ENCODE measurements around the gene RNF121.

Gene RNF121

DNA sequence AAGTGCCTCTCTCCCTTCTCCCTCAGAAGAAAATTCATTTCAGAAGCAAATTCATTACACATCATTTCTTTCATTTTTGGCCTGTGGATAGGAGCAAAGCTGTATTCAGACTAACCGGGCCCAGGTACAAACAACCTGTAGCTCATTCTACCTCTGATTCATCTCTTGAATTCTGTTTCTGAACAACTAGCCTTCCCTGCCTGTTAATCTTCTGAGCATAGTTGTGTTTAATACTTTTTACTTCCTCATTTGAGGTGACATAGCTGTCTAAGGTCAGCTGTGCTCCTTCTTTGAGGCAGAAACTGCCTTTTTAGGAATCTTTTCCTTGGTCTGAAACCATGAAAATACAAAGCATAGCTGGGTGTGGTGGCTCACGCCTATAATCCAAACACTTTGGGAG, 57.3 kb downstream of the RNF121 start:
- DNase-seq = no peak

DNA sequence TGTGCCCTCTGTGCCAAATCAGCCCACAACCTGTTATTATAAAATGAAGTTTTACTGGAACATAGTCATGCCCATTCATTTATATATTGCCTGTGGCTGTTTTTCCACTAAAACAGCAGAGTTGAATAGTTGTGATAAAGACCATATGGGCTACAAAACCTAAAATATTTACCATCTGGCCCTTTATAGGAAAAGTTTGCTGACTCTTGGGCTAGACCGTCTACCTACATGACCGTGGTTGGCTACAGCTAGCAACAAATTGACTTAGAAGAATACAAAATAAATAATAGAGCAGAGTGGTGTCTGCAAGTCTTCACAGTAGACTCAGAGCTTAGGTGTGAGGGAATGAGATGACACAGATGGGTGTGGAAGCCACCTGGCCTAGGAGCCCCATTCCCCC, 58.7 kb downstream of the RNF121 start:
- DNase-seq = no peak

DNA sequence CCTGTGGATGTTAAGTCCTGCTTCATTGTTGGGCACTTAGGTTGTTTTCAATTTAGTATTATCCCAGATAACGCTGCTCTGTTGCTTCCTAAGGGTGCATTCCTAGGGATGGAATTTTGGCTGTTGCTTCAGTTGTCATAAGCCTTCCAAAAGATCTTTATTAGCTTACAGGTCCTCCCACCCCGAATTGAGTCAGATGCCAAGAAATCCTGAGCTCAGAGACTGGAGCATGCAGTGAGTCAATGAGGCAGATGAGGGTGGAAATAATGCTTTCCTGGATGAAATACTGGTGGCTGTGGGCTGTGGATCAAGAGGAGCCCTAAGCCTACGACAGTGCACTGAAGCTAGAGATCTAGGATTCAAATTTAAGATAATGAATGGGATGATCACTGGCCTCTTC, 59.2 kb downstream of the RNF121 start:
- no peak for DNase-seq

DNA sequence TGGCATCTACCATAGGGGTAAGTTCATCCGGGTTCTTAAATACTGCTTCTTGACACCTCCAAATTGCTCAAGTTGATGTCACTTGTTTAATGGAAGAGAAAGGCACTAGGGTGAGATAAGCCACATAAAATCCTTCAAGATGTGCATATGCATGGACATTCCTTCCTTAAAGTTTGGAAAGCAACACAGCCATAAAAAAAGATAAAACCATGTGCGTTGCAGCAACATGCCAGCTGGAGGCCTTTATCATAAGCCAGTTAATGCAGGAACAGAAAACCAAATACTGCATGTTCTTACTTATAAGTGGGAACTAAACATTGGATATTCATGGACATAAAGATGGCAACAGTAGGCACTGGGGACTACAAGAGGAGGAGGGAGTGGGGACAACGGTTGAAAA, 61.9 kb downstream of the RNF121 start:
- DNase-seq = no peak

DNA sequence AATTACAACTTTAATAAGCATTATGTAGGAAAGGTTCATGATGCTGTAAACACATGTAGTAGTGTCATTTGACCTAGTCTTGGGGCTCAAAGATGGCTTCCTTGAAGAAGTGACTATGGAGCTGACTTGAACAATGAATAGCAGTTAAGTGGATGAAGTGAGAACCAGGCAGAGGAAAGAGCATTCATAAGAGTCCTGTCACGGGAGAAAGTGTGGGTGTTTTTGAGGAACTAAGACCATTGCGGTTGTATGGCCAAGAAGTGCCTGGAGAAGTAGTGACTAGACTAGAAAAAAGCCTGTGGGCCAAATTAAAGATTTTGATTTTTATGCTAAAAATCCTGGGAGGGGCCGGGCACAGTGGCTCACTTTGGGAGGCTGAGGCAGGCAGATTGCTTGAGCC, 62.6 kb downstream of the RNF121 start:
- no peak for DNase-seq

DNA sequence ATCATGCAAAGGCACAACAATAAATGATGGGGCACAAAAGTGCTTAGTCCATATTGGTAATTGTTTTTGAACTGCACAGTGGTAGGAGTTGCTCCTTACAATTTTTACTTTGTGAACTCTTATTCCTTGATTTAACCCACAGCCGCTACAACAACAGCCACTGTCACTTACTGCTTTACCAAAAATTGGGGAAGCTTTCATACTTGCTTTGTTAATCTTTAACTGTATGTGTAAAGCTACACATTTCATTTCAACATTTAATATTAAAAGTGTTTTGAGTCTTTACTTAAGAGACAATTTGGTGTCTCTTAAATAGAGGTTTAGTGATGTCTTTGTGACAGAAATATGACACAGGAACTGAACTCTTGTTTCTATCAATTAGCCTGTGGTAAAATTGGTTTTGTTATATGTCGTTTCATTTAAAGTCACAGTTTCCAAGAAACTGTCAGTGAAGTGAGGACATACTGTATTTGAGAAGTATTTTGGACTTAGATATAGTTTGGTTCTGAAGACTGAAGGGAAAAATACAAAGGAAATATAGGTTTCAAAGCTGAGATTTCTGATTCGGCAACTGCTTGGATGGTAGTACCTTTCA, 63.4 kb downstream of the RNF121 start:
- DNase-seq = no peak

DNA sequence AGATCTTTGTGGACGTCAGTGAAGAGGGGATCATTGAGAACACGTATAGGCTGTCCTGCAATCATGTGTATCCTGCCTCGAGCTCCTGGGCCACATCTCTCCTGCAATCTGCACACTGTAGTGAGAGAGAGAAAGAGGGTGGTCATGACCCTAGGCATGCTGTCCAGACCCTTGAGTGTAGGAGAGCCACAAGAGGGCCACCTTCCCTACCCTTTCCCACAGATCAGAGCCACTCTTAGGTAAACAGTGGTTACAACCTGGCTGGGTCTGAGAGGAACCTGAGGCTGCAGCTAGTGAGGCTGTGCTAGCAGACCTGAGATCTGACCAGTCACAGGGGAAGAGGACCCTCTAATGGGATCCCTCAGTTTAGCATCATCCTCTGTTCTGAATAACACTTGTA, 65.9 kb downstream of the RNF121 start:
- DNase-seq = no peak

DNA sequence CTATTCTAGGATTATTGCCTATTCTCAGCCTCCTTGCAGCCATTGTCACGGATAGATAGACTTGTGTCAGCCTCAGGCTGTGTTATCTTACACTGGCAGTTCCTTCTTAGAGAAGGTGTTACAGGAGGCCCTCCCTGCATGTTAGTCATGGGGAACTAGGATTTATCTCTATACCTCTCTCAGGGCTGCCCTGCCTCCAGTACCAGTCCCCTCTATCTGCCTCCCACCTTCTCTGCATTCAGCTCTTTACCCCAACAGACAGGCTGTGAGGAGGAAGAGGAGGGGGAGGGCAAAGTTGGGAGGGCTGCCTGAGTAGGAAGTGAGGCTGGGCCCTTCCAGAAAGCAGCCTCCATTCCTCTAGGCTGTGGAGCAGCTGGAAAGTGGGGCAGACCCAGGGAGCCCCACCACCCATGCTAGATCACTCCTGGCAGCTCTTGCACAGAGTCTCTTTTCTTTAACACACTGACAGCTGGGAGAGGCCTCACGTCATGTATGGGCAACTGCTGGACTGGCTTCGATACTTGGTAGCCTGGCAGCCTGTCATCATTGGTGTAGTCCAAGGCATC, 67.0 kb downstream of the RNF121 start:
- no peak for DNase-seq

DNA sequence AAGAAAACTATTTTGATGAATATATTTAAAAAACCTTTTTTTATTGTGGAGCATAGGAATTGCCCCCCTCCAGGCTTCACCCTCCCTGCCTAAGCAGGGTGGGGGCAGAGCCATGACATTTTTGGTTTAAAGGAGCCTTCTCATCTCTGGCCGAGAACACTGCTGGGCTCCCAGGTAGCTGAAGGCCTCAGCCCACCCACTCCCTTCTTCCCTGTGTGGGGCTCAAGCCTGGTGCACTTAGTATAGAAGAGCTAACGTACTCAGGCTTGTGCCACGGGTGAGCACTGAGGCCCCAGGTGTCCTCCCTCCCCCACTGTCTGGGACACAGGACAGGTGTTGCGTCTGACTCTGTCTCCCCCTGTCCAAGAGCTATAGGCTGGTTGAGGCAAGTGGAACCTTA, 67.7 kb downstream of the RNF121 start:
- no peak for DNase-seq

DNA sequence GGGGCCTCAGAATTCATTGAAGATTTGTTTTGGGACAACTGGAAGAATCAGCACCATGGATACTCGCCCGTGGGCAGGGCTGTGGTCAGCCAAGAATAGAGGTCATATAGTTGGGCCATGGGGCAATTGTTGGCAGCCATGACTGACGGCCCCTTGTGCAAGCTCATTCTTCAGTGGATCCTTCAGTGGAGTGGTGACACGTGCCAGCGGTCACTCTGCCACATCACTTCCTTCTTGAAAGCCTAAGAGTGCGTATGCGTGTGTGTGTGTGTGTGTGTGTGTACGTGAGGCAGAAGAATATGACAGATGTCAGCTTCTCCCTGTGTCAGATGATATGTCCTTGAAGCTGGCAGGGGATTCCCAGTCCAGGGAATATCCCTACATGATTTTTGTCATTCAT, 68.1 kb downstream of the RNF121 start:
- no peak for DNase-seq

DNA sequence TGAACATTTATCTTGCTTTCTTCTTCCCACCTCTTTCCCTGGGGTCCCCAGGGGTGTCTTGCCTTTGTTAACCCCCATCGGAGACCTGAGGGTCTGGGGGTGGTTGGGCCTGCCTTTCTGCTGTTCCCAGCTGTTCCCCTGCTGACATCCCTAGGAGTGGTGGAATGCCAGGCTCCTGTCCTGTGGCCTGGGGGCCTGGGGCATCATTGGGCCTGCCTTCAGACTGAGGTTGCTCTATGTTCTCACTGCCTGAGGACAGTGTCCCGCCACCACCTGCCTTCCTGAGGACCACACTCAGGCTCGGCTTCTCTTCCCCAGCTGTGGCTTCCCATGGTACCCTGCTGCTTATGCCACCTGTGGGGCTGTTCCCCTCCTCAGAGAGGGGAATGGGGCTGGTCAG, 68.7 kb downstream of the RNF121 start:
- DNase-seq = no peak

DNA sequence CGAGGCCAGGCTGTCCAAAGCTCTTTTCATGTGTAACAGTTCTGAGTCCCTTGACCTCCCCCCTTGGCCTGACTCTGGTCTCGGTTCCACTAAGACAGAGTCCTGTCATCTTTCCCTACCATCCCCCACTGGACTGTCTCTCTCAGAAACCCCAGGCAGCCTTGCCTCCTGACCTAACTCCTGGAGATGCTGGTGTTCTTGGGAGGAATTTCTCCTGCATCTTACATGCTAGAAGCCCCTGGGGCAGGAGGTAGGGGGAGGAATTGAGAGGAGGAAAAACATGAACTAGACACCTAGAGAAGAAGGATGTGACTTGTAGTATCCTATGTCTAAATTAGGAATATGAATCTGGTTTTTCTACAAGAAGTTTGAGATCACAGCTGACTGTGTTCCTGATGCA, 69.2 kb downstream of the RNF121 start:
- no peak for DNase-seq

DNA sequence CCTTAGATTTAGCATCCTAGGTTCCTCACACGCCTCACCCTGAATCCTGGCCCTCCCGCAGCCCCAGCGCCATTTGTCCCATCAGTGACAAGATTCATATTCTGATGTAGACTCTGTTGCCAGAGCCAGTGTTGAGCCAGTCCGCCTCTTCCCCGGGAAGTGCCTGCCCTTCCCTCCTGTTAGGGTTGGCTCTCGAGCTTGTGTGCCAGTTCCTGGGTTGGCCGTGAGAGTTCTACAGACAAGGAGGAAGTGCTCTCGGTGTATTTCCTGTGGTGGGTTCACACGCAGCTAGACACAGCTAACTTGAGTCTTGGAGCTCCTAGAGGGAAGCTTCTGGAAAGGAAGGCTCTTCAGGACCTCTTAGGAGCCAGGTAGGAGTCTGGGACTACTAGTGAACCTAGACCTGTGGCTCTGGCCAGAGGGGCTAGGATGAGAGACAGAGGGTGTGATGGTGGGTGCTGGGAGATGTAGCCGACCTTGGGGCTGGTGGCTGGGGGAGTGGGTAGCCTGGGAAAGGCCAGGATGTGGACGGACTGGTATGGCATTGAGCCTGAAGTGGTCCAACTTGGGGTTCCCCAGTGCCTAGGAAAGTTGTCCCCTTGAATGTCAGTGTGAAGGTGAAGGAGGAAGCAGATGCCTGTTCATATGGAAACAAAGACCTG, 69.9 kb downstream of the RNF121 start, which contains the start of gene IL18BP:
Gene IL18BP, plus strand, starts transcription at position 261 of the 662 bp plus-strand sequence. CDS start 1,076 bp downstream, outside the sequence.
- DNase-seq = no peak

DNA sequence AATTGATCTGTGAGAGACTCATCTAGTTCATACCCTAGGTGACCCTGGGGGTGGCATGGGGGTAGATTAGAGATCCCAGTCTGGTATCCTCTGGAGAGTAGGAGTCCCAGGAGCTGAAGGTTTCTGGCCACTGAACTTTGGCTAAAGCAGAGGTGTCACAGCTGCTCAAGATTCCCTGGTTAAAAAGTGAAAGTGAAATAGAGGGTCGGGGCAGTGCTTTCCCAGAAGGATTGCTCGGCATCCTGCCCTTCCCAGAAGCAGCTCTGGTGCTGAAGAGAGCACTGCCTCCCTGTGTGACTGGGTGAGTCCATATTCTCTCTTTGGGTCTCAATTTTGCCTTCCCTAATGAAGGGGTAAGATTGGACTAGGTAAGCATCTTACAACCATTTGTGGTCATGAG, 70.5 kb downstream of the RNF121 start:
- DNase-seq = no peak

DNA sequence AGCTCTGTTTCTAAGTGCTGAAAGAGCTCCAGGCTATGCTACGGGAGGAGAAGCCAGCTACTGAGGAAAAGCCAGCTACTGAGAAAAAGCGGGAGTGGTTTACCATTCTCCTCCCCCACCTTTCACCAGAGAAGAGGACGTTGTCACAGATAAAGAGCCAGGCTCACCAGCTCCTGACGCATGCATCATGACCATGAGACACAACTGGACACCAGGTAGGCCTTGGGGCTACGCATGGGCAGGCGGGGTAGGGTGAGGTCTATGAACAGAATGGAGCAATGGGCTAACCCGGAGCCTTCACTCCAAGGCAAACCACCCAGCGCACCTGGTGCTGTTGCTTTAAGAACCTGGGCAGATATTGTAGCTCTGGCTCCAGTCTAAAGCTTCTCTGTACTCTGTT, 71.0 kb downstream of the RNF121 start:
- no peak for DNase-seq

DNA sequence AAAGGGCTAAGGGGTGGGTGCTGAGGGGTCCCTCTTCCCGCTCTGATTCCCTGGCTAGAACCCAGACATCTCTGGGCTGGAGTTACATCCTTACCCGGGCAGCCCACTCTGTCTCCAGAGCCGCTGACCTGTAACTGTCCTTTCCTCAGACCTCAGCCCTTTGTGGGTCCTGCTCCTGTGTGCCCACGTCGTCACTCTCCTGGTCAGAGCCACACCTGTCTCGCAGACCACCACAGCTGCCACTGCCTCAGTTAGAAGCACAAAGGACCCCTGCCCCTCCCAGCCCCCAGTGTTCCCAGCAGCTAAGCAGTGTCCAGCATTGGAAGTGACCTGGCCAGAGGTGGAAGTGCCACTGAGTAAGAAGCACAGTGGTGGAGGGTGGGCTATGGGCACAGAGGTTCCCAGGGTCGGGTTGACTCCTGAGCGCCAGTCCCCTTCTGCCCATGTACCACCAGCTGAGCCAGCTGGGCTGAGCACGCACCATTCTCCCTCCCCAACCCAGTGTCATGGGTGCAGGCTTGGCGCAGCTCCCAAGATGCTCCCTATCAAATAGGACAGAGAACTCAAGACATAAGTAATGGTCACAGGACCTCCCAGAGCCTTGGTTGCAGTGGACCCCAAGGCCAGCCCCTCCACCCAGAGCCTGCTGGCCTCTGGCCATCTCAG, 71.5 kb downstream of the RNF121 start:
- DNase-seq = no peak

DNA sequence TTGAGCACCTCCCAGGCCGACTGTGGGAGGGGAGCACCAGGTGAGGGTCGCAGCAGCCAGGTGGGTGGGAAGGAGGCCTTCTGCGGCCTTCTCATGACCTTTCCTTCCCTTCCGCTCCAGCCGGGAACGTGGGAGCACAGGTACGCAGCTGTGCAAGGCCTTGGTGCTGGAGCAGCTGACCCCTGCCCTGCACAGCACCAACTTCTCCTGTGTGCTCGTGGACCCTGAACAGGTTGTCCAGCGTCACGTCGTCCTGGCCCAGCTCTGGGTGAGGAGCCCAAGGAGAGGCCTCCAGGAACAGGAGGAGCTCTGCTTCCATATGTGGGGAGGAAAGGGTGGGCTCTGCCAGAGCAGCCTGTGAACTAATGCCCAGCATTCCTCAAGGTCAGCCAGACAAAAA, 72.4 kb downstream of the RNF121 start:
- DNase-seq = no peak

DNA sequence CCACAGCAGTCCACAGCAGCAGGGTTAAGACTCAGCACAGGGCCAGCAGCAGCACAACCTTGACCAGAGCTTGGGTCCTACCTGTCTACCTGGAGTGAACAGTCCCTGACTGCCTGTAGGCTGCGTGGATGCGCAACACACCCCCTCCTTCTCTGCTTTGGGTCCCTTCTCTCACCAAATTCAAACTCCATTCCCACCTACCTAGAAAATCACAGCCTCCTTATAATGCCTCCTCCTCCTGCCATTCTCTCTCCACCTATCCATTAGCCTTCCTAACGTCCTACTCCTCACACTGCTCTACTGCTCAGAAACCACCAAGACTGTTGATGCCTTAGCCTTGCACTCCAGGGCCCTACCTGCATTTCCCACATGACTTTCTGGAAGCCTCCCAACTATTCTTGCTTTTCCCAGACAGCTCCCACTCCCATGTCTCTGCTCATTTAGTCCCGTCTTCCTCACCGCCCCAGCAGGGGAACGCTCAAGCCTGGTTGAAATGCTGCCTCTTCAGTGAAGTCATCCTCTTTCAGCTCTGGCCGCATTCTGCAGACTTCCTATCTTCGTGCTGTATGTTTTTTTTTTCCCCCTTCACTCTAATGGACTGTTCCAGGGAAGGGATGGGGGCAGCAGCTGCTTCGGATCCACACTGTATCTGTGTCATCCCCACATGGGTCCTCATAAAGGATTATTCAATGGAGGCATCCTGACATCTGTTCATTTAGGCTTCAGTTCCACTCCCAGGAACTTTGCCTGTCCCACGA, 73.2 kb downstream of the RNF121 start:
- no peak for DNase-seq

DNA sequence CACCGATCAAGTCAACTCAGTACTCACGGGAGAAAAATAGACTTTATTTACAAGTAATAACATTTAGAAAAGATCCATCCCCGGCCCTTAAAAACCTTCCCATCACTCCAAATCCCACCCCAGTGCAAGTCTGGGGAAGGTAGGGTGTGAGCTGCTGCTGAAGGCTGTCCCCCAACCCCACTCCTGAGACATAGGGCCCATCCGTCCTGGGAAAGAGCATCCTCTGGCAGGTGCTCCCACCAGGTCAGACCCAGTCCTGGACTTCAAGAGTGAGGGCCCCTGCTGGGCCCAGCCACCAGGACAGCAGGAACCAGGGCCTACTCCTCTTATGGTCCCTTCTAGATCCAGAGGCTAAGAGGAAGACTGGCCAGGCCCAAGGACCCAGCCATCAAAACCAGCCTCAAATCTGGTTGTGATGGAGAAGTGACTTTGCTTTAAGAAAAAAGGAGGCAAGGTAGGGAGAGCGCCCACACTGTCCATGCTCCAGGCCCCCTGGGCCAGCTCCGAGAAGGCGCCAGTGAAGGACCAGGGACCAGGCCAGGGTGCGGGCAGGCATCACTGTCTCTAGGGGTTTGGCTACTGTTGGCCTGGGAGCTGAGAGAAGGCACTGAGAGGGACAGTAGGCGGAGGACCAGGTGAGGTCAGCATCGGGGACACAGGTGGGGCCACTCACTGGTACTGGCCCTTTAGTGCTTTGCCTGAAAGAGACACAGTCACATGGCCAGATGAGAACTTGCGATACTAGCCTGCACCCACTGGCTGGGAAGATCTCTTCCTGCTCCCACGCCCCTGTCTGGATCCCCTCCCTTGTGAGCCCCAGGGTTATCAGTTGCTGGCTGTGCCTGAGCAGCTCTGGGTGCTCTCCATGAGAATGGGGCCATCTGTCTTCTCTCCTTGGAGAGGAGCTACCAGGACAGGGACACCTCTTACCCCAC, 74.3 kb downstream of the RNF121 start:
- DNase-seq = no peak

DNA sequence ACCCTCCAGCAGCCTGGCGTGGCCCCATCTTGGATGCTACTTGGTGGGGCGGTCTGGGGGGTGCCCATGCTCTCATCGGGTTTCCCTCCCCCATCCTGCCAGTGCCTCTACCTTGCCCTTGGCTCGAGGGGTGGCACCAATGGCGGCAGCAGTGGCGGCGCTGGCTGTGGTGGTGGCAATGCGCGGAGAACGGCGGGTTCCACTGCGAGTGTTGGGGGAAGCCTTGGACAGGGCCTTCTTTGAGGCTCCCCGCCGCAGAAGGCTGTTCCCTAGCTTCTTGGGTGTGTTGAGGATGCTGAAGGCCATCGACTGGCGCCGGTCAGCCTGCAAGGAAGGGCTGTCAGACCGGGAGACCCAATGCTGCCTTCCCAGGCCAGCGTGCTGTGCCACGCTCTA, 74.9 kb downstream of the RNF121 start:
- no peak for DNase-seq

DNA sequence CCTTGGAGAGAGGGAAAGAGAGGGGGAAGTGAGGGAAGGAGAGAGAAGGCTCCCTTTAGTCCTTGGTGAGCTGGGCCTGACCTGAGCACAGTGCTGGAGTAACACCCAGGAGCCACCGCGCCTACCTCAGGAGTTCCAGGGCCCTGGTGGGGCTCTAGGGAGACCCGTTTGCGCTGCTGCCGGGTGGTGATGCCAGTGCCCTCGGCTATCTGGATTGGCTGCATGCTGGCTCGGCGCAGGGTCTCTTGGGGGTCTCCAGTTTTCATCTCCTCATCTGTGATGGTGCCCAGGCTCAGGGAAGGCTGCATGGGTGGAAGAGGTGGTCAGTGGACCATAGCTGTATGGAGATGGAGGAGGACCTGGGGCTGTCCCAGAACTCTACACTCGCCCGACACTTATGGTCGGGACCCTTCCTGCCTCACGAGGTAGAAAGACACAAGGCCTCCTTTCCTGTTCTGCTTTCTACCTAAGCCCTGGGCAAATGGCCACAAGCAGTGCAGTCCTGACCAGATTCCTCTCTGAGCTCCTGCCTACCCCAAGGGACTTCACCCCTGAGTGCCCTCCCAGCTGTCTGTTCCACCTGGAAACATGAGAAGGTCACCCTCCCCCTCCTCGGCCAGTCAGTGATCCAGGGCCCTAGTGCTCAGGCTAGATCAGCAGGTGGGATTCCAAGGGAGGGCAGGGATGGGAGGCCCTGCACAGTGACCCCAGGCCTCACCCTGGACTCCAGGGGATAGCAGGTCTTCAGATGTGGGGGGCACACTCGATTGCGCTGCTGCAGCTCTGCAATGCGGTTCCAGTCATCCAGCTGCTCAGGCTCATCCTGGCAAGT, 75.9 kb downstream of the RNF121 start:
- DNase-seq = no peak

All from right kidney (tissue), 1 donor.